ENCODE data around the gene GHR. TPM values are rescaled to one million over a fixed set of nuclear protein-coding genes. Genes with fewer than 3 reads are reported as not detected.

The GHR gene
- total RNA-seq, 1 donor from 2014 or later, result 0.61 TPM

GRCh38 chr5:42487077-42487476, 63.8 kb downstream of the GHR start:
- TF ChIP-seq, protein P1, sequence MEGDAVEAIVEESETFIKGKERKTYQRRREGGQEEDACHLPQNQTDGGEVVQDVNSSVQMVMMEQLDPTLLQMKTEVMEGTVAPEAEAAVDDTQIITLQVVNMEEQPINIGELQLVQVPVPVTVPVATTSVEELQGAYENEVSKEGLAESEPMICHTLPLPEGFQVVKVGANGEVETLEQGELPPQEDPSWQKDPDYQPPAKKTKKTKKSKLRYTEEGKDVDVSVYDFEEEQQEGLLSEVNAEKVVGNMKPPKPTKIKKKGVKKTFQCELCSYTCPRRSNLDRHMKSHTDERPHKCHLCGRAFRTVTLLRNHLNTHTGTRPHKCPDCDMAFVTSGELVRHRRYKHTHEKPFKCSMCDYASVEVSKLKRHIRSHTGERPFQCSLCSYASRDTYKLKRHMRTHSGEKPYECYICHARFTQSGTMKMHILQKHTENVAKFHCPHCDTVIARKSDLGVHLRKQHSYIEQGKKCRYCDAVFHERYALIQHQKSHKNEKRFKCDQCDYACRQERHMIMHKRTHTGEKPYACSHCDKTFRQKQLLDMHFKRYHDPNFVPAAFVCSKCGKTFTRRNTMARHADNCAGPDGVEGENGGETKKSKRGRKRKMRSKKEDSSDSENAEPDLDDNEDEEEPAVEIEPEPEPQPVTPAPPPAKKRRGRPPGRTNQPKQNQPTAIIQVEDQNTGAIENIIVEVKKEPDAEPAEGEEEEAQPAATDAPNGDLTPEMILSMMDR (conservative IDR thresholded peaks at IDR 0.05), result no peak
- DNase-seq (ENCODE audit: low read depth, low spot score), result no peak
- no peak overlapping the region for H3K27ac Mint-ChIP-seq (ENCODE audit: unreplicated experiment)
- H3K36me3 Mint-ChIP-seq (ENCODE audit: low read depth), result no peaks in the 10 kb centered on the region
- H3K4me3 Mint-ChIP-seq, result no peak overlapping the region
- H3K9me3 Mint-ChIP-seq, result peaks cover 2% of the 10 kb centered on the region
- H3K27me3 Mint-ChIP-seq (ENCODE audit: low read depth), result peaks cover 2% of the 10 kb centered on the region
- no peaks in the 10 kb centered on the region for H3K4me1 Mint-ChIP-seq

- TF ChIP-seq, protein P1 (conservative IDR thresholded peaks at IDR 0.05), result no peak
- Mint-ChIP-seq H3K4me1 (no peaks in the 10 kb centered on the region), H3K9me3 (peaks cover 2% of the 10 kb centered on the region), H3K4me3 (no peak overlapping the region), H3K36me3 (ENCODE audit: low read depth) (no peaks in the 10 kb centered on the region), H3K27me3 (ENCODE audit: low read depth) (peaks cover 2% of the 10 kb centered on the region), H3K27ac (ENCODE audit: unreplicated experiment) (no peak overlapping the region)
- DNase-seq (ENCODE audit: low read depth, low spot score), result no peak
Observed at GRCh38 chr5:42487821-42488220, 64.6 kb downstream of the GHR start.

GRCh38 chr5:42490831-42491230, 67.6 kb downstream of the GHR start:
- no peaks in the 10 kb centered on the region for H3K27me3 Mint-ChIP-seq (ENCODE audit: low read depth)
- no peak for DNase-seq (ENCODE audit: low read depth, low spot score)
- no peaks in the 10 kb centered on the region for H3K36me3 Mint-ChIP-seq (ENCODE audit: low read depth)
- no peak overlapping the region for H3K4me3 Mint-ChIP-seq
- H3K4me1 Mint-ChIP-seq, result peaks cover 6% of the 10 kb centered on the region
- TF ChIP-seq, protein P1 (conservative IDR thresholded peaks at IDR 0.05), result no peak
- peaks cover 2% of the 10 kb centered on the region for H3K9me3 Mint-ChIP-seq
- H3K27ac Mint-ChIP-seq (ENCODE audit: unreplicated experiment), result no peak overlapping the region

GRCh38 chr5:42491699-42492098, 68.5 kb downstream of the GHR start:
- H3K9me3 Mint-ChIP-seq, result peaks cover 2% of the 10 kb centered on the region
- no peak overlapping the region for H3K4me3 Mint-ChIP-seq
- DNase-seq (ENCODE audit: low read depth, low spot score), result no peak
- H3K36me3 Mint-ChIP-seq (ENCODE audit: low read depth), result no peaks in the 10 kb centered on the region
- H3K4me1 Mint-ChIP-seq, result peaks cover 6% of the 10 kb centered on the region
- H3K27ac Mint-ChIP-seq (ENCODE audit: unreplicated experiment), result no peak overlapping the region
- no peaks in the 10 kb centered on the region for H3K27me3 Mint-ChIP-seq (ENCODE audit: low read depth)
- TF ChIP-seq, protein P1 (conservative IDR thresholded peaks at IDR 0.05), result no peak

DNA sequence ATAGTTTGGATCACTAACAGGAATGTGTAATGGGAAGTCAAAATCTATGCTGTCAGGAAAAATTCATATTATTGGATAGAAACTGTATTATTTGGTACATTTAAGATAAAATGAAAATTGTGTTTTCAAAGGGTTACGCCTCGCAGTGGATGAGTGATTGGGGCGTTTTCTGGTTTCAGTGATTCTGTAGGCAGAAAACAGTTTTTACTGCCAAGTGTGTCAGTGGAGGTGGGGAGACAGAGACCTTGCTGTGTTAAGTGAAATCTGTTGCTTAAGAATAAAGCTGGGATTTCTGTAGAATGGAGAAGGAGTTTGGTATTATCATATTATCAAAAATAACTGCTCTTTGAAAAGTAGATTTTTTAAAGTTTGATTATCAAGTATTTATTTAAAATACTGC, 69.7 kb downstream of the GHR start:
- Mint-ChIP-seq H3K36me3 (ENCODE audit: low read depth) (no peaks in the 10 kb centered on the region), H3K27ac (ENCODE audit: unreplicated experiment) (no peak overlapping the region), H3K9me3 (no peaks in the 10 kb centered on the region), H3K27me3 (ENCODE audit: low read depth) (no peaks in the 10 kb centered on the region), H3K4me1 (peaks cover 6% of the 10 kb centered on the region), H3K4me3 (no peak overlapping the region)
- no peak for DNase-seq (ENCODE audit: low read depth, low spot score)
- TF ChIP-seq, protein P1 (conservative IDR thresholded peaks at IDR 0.05), result no peak

GRCh38 chr5:42494414-42494813, 71.2 kb downstream of the GHR start:
- no peaks in the 10 kb centered on the region for H3K27me3 Mint-ChIP-seq (ENCODE audit: low read depth)
- H3K4me1 Mint-ChIP-seq, result peaks cover 6% of the 10 kb centered on the region
- TF ChIP-seq, protein P1 (conservative IDR thresholded peaks at IDR 0.05), result no peak
- H3K4me3 Mint-ChIP-seq, result no peak overlapping the region
- H3K36me3 Mint-ChIP-seq (ENCODE audit: low read depth), result no peaks in the 10 kb centered on the region
- H3K27ac Mint-ChIP-seq (ENCODE audit: unreplicated experiment), result no peak overlapping the region
- no peak for DNase-seq (ENCODE audit: low read depth, low spot score)
- no peaks in the 10 kb centered on the region for H3K9me3 Mint-ChIP-seq

Data from neural crest cell (in vitro differentiated cells).